Immature natural killer cell (primary cell): ENCODE data around the gene CBY3. TPM values are rescaled to one million over a fixed set of nuclear protein-coding genes. Genes with fewer than 3 reads are reported as not detected.
"Not testable (repeated sequence)": the region's sequence is repeated elsewhere in the genome, so short reads cannot be mapped to it uniquely, and the experiment has no call there.

ENCODE experiments used
- DNase-seq, 3 donors: peaks; one replicate each; pipeline ENCODE4 v3.0.0; 2022; ENCODE audit warnings: mixed read lengths in 1 of 3
- H3K27ac Mint-ChIP-seq, 6 donors: one replicate each; pipeline ENCODE4 v1.8.0; 2020; ENCODE audit warnings: mixed read lengths in 6 of 6, mild to moderate bottlenecking in 5 of 6, inconsistent platforms in 4 of 6, moderate library complexity in 3 of 6
- H3K27me3 Mint-ChIP-seq, 3 donors: one replicate each; pipeline ENCODE4 v1.8.0; 2020 to 2021; ENCODE audit warnings: low read depth in 3 of 3, mild to moderate bottlenecking in 3 of 3, mixed read lengths in 3 of 3, moderate library complexity in 3 of 3, inconsistent platforms in 1 of 3
- H3K36me3 Mint-ChIP-seq, 3 donors: one replicate each; pipeline ENCODE4 v1.8.0; 2020; ENCODE audit warnings: mixed read lengths in 3 of 3, inconsistent platforms in 2 of 3, mild to moderate bottlenecking in 2 of 3
- H3K4me1 Mint-ChIP-seq, 2 donors: one replicate each; pipeline ENCODE4 v1.8.0; 2020; ENCODE audit warnings: inconsistent platforms in 2 of 2, mild to moderate bottlenecking in 2 of 2, mixed read lengths in 2 of 2, moderate library complexity in 1 of 2
- H3K4me3 Mint-ChIP-seq, 5 donors: one replicate each; pipeline ENCODE4 v1.8.0; 2020; ENCODE audit warnings: mild to moderate bottlenecking in 5 of 5, mixed read lengths in 5 of 5, inconsistent platforms in 3 of 5, moderate library complexity in 3 of 5
- H3K9me3 Mint-ChIP-seq, 6 donors: one replicate each; pipeline ENCODE4 v1.8.0; 2020; ENCODE audit warnings: mild to moderate bottlenecking in 6 of 6, mixed read lengths in 6 of 6, inconsistent platforms in 4 of 6, moderate library complexity in 3 of 6
- polyA plus RNA-seq, 3 donors: library from polyadenylated mRNA; unstranded; fragments of 300-500 nt; fragmentation: Illumina TruSeq; gene quantifications; one replicate each; pipeline ENCODE4 v1.2.3, GENCODE V29; 2021

The CBY3 gene
- polyA plus RNA-seq, 3 donors from 2014 or later: 0.56 to 1.3 (median 0.86) TPM

GRCh38 chr5:179697543-179697942, 16.7 kb upstream of the CBY3 start:
- Mint-ChIP-seq H3K27ac (peak overlapping the region; percentile 90 to 99 (median 97)), H3K4me3 (peak overlapping the region; percentile 46 to 97 (median 88)), H3K27me3 (peaks cover 2 to 23% (median 12%) of the 10 kb centered on the region in 3 donors), H3K4me1 (peaks cover 44 to 56% of the 10 kb centered on the region in 2 donors)
- not testable (repeated sequence) for DNase-seq, H3K36me3 Mint-ChIP-seq, H3K9me3 Mint-ChIP-seq

- H3K4me3 Mint-ChIP-seq: peak overlapping the region in 4 of 5 donors; percentile 33 to 97 (median 67)
- H3K27ac Mint-ChIP-seq: peak overlapping the region; percentile 90 to 99 (median 97)
- H3K36me3 Mint-ChIP-seq: no peaks in the 10 kb centered on the region
- peaks cover 2 to 23% (median 12%) of the 10 kb centered on the region in 3 donors for H3K27me3 Mint-ChIP-seq
- H3K9me3 Mint-ChIP-seq: no peaks in the 10 kb centered on the region
- DNase-seq: no peak
- H3K4me1 Mint-ChIP-seq: peaks cover 40 to 51% of the 10 kb centered on the region in 2 donors
Measured at GRCh38 chr5:179697108-179697507, 16.3 kb upstream of the CBY3 start.

- Mint-ChIP-seq H3K9me3 (no peaks in the 10 kb centered on the region), H3K4me1 (peaks cover 38 to 49% of the 10 kb centered on the region in 2 donors), H3K27ac (peak overlapping the region; percentile 77 to 99 (median 97)), H3K4me3 (peak overlapping the region in 4 of 5 donors; percentile 22 to 44 (median 30)), H3K27me3 (peaks cover 2 to 23% (median 12%) of the 10 kb centered on the region in 3 donors), H3K36me3 (no peaks in the 10 kb centered on the region)
- DNase-seq: peak in 2 of 3 donors; percentile 9 to 10
Measured at GRCh38 chr5:179696603-179697002, 15.8 kb upstream of the CBY3 start.

GRCh38 chr5:179694561-179694960, 13.7 kb upstream of the CBY3 start:
- H3K4me3 Mint-ChIP-seq: no peak overlapping the region

GRCh38 chr5:179689212-179689611, 8.4 kb upstream of the CBY3 start:
- H3K27ac Mint-ChIP-seq, H3K27me3 Mint-ChIP-seq, H3K4me1 Mint-ChIP-seq, H3K9me3 Mint-ChIP-seq, DNase-seq, H3K36me3 Mint-ChIP-seq, H3K4me3 Mint-ChIP-seq: not testable (repeated sequence)

More at GRCh38 chr5:179694561-179694960, 13.7 kb upstream of the CBY3 start:
- Mint-ChIP-seq H3K4me1 (peaks cover 26 to 35% of the 10 kb centered on the region in 2 donors), H3K27ac (peak overlapping the region in 5 of 6 donors; percentile 13 to 70 (median 17)), H3K36me3 (no peaks in the 10 kb centered on the region), H3K27me3 (peaks cover 2 to 19% (median 12%) of the 10 kb centered on the region in 3 donors), H3K9me3 (no peaks in the 10 kb centered on the region)
- DNase-seq: no peak

GRCh38 chr5:179680014-179680779, 637 bp downstream of the CBY3 start:
- peaks cover 30 to 37% of the 10 kb centered on the region in 2 donors for H3K4me1 Mint-ChIP-seq

GRCh38 chr5:179679014-179679674, 1.7 kb downstream of the CBY3 start:
- peaks cover 6 to 11% (median 8%) of the 10 kb centered on the region in 3 donors for H3K27me3 Mint-ChIP-seq
- peak overlapping the region; percentile 90 to 97 (median 96) for H3K27ac Mint-ChIP-seq
- peaks cover 30 to 37% of the 10 kb centered on the region in 2 donors for H3K4me1 Mint-ChIP-seq
- no peaks in the 10 kb centered on the region for H3K9me3 Mint-ChIP-seq
- DNase-seq: peak; percentile 75 to 77 (median 77)
- peaks cover 0 to 4% (median 0%) of the 10 kb centered on the region in 3 donors for H3K36me3 Mint-ChIP-seq
- peak overlapping the region; percentile 95 to 97 (median 95) for H3K4me3 Mint-ChIP-seq

More at GRCh38 chr5:179680014-179680779, 637 bp downstream of the CBY3 start:
- no peaks in the 10 kb centered on the region for H3K9me3 Mint-ChIP-seq
- H3K4me3 Mint-ChIP-seq: peak overlapping the region; percentile 53 to 75 (median 67)
- no peak for DNase-seq
- peak overlapping the region; percentile 69 to 85 (median 78) for H3K27ac Mint-ChIP-seq
- H3K36me3 Mint-ChIP-seq: peaks cover 0 to 4% (median 0%) of the 10 kb centered on the region in 3 donors
- H3K27me3 Mint-ChIP-seq: peaks cover 6 to 11% (median 8%) of the 10 kb centered on the region in 3 donors

- peaks cover 6 to 11% (median 8%) of the 10 kb centered on the region in 3 donors for H3K27me3 Mint-ChIP-seq
- no peaks in the 10 kb centered on the region for H3K9me3 Mint-ChIP-seq
- H3K36me3 Mint-ChIP-seq: peaks cover 0 to 4% (median 0%) of the 10 kb centered on the region in 3 donors
- H3K4me3 Mint-ChIP-seq: peak overlapping the region; percentile 95 to 97 (median 95)
- peak overlapping the region; percentile 90 to 97 (median 96) for H3K27ac Mint-ChIP-seq
- peaks cover 30 to 37% of the 10 kb centered on the region in 2 donors for H3K4me1 Mint-ChIP-seq
- DNase-seq: peak; percentile 94 to 95 (median 95)
Measured at GRCh38 chr5:179678223-179679013, 2.4 kb downstream of the CBY3 start.

GRCh38 chr5:179668391-179668790, 12.4 kb downstream of the CBY3 start:
- Mint-ChIP-seq H3K27me3 (peaks cover 0 to 4% (median 2%) of the 10 kb centered on the region in 3 donors), H3K36me3 (no peaks in the 10 kb centered on the region), H3K4me1 (no peaks in the 10 kb centered on the region), H3K27ac (no peak overlapping the region), H3K9me3 (no peaks in the 10 kb centered on the region), H3K4me3 (no peak overlapping the region)
- peak; percentile 22 to 50 (median 25) for DNase-seq

- H3K36me3 Mint-ChIP-seq, H3K27ac Mint-ChIP-seq, H3K9me3 Mint-ChIP-seq, DNase-seq, H3K4me3 Mint-ChIP-seq, H3K27me3 Mint-ChIP-seq: not testable (repeated sequence)
- H3K4me1 Mint-ChIP-seq: peaks cover 10 to 13% of the 10 kb centered on the region in 2 donors
Measured at GRCh38 chr5:179661647-179662046, 19.2 kb downstream of the CBY3 start.

GRCh38 chr5:179658179-179658856, 22.5 kb downstream of the CBY3 start:
- peak in 1 of 3 donors; percentile 11 for DNase-seq
- Mint-ChIP-seq H3K4me3 (peak overlapping the region; percentile 77 to 81 (median 79)), H3K27ac (peak overlapping the region in 2 of 6 donors; percentile 7 to 73), H3K4me1 (peaks cover 10 to 13% of the 10 kb centered on the region in 2 donors)
- H3K9me3 Mint-ChIP-seq, H3K36me3 Mint-ChIP-seq, H3K27me3 Mint-ChIP-seq: not testable (repeated sequence)

- peaks cover 10 to 13% of the 10 kb centered on the region in 2 donors for H3K4me1 Mint-ChIP-seq
- not testable (repeated sequence) for H3K9me3 Mint-ChIP-seq, H3K27ac Mint-ChIP-seq, H3K36me3 Mint-ChIP-seq, H3K27me3 Mint-ChIP-seq
- peak; percentile 33 to 42 (median 41) for DNase-seq
- peak overlapping the region in 3 of 5 donors; percentile 77 to 81 (median 80) for H3K4me3 Mint-ChIP-seq
Measured at GRCh38 chr5:179657302-179658178, 23.3 kb downstream of the CBY3 start.
